ENCODE measurements around the gene TGM1. TPM values are rescaled to one million over a fixed set of nuclear protein-coding genes. Genes with fewer than 3 reads are reported as not detected.
"Not testable (repeated sequence)": the region's sequence is repeated elsewhere in the genome, so short reads cannot be mapped to it uniquely, and the experiment has no call there.

Gene TGM1
- total RNA-seq, 1 experiment from 2014 or later: 1.3 TPM

DNA sequence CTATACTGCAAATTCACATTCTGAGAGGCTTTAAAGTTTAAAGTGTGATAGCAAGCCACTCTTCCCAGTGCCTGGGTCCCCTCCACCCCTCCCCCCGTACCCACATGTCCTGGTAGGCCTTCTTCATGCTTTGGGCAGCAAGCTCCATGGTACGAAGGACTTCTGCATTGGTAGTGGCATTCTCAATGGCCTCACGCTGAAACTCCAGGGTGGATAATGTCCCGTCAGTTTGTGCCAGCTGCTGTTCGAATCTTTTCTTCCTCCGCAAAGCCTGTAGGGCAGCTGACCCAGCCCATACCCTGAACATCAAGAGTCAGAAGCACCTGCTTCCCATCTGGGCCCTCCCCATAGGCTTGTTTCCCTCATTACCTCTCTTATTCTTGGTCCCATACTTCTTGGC, 51.7 kb downstream of the TGM1 start:
- Histone ChIP-seq H3K36me3 (ENCODE audit: insufficient read depth, low read length) (peaks cover 52% of the 10 kb centered on the region), H3K27ac (ENCODE audit: low read length) (no peak overlapping the region), H3K9me2 (replicated peaks; ENCODE audit: insufficient read depth, low read length) (no peaks in the 10 kb centered on the region), H3K79me2 (ENCODE audit: low read length) (peaks cover 20% of the 10 kb centered on the region), H3K4me1 (ENCODE audit: low read length) (peaks cover 34% of the 10 kb centered on the region), H3K27me3 (ENCODE audit: low read length) (no peaks in the 10 kb centered on the region), H3K4me2 (ENCODE audit: low read depth, low read length, poor library complexity, severe bottlenecking) (no peak overlapping the region), H2AFZ (ENCODE audit: low read length) (no peak overlapping the region), H3K9ac (ENCODE audit: low read length) (no peak overlapping the region), H4K20me1 (ENCODE audit: insufficient read depth, low read depth, low read length) (no peaks in the 10 kb centered on the region), H3K9me3 (ENCODE audit: low read length) (no peaks in the 10 kb centered on the region), H3K4me3 (ENCODE audit: low read length) (no peak overlapping the region)
- no peak for DNase-seq

DNA sequence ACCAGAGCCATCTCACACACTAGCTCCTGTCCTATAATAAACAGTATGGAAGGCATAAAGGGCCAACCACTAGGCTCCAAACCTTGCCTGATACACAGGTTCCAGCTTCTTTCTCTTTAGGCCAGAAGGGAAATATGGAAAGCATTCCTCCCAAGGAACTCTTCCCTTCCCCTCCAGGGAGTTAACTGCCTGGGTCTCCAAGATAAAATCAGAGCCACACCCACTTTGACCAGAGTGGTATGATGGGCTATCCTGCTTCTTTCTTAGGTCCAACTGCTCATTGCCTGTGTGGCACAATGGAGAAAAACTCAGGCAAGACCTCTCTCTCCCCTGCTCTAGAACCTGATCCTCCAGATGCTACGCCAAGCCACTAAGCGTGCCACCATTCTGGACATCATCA, 55.4 kb downstream of the TGM1 start:
- Histone ChIP-seq H3K4me2 (ENCODE audit: low read depth, low read length, poor library complexity, severe bottlenecking) (no peak overlapping the region), H3K9ac (ENCODE audit: low read length) (no peak overlapping the region), H2AFZ (ENCODE audit: low read length) (no peak overlapping the region), H3K9me2 (replicated peaks; ENCODE audit: insufficient read depth, low read length) (no peaks in the 10 kb centered on the region), H3K27me3 (ENCODE audit: low read length) (no peaks in the 10 kb centered on the region), H4K20me1 (ENCODE audit: insufficient read depth, low read depth, low read length) (no peaks in the 10 kb centered on the region), H3K27ac (ENCODE audit: low read length) (no peak overlapping the region), H3K36me3 (ENCODE audit: insufficient read depth, low read length) (peaks cover 82% of the 10 kb centered on the region), H3K79me2 (ENCODE audit: low read length) (peaks cover 15% of the 10 kb centered on the region), H3K4me1 (ENCODE audit: low read length) (peaks cover 11% of the 10 kb centered on the region), H3K4me3 (ENCODE audit: low read length) (no peak overlapping the region), H3K9me3 (ENCODE audit: low read length) (peaks cover 6% of the 10 kb centered on the region)
- DNase-seq: no peak

DNA sequence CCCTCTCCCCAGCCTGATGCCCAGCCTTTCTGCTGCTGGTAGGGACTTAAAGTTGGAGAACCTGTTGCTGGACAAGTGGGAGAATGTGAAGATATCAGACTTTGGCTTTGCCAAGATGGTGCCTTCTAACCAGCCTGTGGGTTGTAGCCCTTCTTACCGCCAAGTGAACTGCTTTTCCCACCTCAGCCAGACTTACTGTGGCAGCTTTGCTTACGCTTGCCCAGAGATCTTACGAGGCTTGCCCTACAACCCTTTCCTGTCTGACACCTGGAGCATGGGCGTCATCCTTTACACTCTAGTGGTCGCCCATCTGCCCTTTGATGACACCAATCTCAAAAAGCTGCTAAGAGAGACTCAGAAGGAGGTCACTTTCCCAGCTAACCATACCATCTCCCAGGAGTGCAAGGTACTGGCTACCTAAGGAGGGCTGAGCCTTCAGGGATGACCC, 55.8 kb downstream of the TGM1 start:
- Histone ChIP-seq H3K4me3 (ENCODE audit: low read length) (no peak overlapping the region), H3K27ac (ENCODE audit: low read length) (no peak overlapping the region), H3K9ac (ENCODE audit: low read length) (no peak overlapping the region), H3K9me2 (replicated peaks; ENCODE audit: insufficient read depth, low read length) (no peaks in the 10 kb centered on the region), H3K4me1 (ENCODE audit: low read length) (peaks cover 7% of the 10 kb centered on the region), H2AFZ (ENCODE audit: low read length) (no peak overlapping the region), H3K27me3 (ENCODE audit: low read length) (no peaks in the 10 kb centered on the region), H4K20me1 (ENCODE audit: insufficient read depth, low read depth, low read length) (no peaks in the 10 kb centered on the region), H3K79me2 (ENCODE audit: low read length) (peaks cover 11% of the 10 kb centered on the region), H3K4me2 (ENCODE audit: low read depth, low read length, poor library complexity, severe bottlenecking) (no peak overlapping the region), H3K9me3 (ENCODE audit: low read length) (peaks cover 6% of the 10 kb centered on the region), H3K36me3 (ENCODE audit: insufficient read depth, low read length) (peaks cover 86% of the 10 kb centered on the region)
- DNase-seq: no peak

DNA sequence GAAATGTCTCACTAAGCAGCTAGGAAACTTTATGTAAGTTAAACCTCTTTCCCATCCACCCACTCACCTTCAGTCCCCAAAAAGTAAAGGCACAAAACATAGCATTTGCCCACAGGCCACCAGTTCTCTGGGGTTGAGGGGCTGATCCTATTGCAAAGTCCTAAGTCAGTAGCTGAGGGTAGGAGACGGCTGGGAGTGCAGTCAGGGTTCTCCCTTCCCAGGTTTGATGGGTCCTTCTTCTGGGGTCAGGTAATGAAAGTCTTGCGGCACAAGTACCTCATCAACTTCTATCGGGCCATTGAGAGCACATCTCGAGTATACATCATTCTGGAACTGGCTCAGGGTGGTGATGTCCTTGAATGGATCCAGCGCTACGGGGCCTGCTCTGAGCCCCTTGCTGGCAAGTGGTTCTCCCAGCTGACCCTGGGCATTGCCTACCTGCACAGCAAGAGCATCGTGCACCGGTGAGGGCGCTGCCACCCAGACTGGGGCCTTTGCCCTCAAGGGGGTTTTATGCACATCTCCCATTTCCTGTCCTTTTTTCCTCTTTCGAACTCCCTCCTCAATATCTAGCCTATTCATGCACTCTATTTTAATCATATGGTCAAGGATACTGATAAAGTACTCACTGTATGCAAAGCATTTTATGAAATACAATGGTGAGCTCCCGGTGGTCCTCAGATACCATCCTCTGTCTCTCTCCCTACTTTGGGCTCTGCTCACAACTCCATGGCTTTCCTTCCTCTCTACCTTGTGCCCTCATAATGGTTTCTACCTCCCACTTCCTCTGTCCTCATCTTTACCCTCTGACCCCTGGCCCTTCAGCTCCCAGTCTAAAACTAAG, 56.5 kb downstream of the TGM1 start:
- H3K9ac ChIP-seq (ENCODE audit: low read length): no peak overlapping the region
- H3K9me2 ChIP-seq (replicated peaks; ENCODE audit: insufficient read depth, low read length): no peaks in the 10 kb centered on the region
- no peaks in the 10 kb centered on the region for H4K20me1 ChIP-seq (ENCODE audit: insufficient read depth, low read depth, low read length)
- H3K79me2 ChIP-seq (ENCODE audit: low read length): peaks cover 6% of the 10 kb centered on the region
- no peak overlapping the region for H3K4me3 ChIP-seq (ENCODE audit: low read length)
- H3K27me3 ChIP-seq (ENCODE audit: low read length): no peaks in the 10 kb centered on the region
- H3K4me2 ChIP-seq (ENCODE audit: low read depth, low read length, poor library complexity, severe bottlenecking): no peak overlapping the region
- no peak overlapping the region for H3K27ac ChIP-seq (ENCODE audit: low read length)
- H3K9me3 ChIP-seq (ENCODE audit: low read length): peaks cover 8% of the 10 kb centered on the region
- peaks cover under 1% of the 10 kb centered on the region; the same call in 1 of the 2 replicates for H3K4me1 ChIP-seq (ENCODE audit: low read length)
- peaks cover 85% of the 10 kb centered on the region for H3K36me3 ChIP-seq (ENCODE audit: insufficient read depth, low read length)
- H2AFZ ChIP-seq (ENCODE audit: low read length): no peak overlapping the region
- no peak for DNase-seq

DNA sequence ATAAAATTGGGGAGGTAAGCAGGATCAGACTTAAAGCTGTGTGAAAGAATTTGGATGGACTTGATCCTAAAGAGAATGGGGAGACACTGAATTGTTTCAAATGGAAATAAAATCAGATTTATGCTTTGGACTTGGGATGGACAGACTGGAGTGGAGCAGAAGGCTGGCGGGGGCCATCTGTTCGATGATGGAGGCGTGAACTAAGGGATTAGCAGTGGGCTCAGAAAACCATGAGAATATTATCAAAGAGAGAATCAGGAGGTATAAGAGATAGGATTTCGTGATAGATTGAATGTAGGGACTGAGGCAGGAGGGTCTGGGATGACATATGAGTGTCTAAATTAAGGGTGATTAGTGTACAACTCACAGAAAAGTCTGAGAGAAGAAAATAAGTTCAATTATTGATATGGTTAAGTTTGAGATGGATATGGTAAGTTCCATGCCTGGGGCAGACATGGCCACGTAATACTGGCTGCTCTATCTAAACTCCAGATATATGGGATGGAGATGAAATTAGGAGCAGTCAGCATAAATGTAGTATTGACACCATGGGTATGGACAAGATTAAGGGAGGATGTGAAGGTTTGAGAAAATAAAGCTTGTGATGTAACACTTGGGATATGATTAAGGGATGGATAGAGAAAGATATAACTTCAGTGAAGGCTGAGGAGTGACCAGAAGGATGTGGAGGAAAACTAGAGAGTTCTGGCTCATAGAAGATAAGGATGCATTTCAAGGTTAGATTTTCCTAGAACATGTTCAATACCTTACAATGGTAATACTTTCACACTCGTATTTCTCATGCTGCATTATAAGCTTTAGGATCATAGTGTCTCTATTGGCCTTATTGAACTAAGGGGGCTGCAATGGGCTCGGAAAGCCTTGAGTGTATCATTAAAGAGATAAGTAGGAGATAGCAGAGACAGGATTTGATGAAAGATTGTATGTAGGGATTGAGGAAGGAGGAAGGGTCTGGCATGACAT, 58.5 kb downstream of the TGM1 start:
- H3K36me3 ChIP-seq (ENCODE audit: insufficient read depth, low read length): peaks cover 72% of the 10 kb centered on the region
- H3K9me3 ChIP-seq (ENCODE audit: low read length): peaks cover 8% of the 10 kb centered on the region
- H3K9me2 ChIP-seq (replicated peaks; ENCODE audit: insufficient read depth, low read length): no peaks in the 10 kb centered on the region
- 0 out of 2 replicates have a peak, but pooled peaks cover 3% of the 10 kb centered on the region for H3K79me2 ChIP-seq (ENCODE audit: low read length)
- no peak overlapping the region for H3K27ac ChIP-seq (ENCODE audit: low read length)
- no peak overlapping the region for H3K4me3 ChIP-seq (ENCODE audit: low read length)
- DNase-seq: no peak
- no peak overlapping the region for H3K4me2 ChIP-seq (ENCODE audit: low read depth, low read length, poor library complexity, severe bottlenecking)
- no peaks in the 10 kb centered on the region for H3K27me3 ChIP-seq (ENCODE audit: low read length)
- H3K9ac ChIP-seq (ENCODE audit: low read length): no peak overlapping the region
- H2AFZ ChIP-seq (ENCODE audit: low read length): no peak overlapping the region
- H4K20me1 ChIP-seq (ENCODE audit: insufficient read depth, low read depth, low read length): no peaks in the 10 kb centered on the region
- no peaks in the 10 kb centered on the region for H3K4me1 ChIP-seq (ENCODE audit: low read length)

DNA sequence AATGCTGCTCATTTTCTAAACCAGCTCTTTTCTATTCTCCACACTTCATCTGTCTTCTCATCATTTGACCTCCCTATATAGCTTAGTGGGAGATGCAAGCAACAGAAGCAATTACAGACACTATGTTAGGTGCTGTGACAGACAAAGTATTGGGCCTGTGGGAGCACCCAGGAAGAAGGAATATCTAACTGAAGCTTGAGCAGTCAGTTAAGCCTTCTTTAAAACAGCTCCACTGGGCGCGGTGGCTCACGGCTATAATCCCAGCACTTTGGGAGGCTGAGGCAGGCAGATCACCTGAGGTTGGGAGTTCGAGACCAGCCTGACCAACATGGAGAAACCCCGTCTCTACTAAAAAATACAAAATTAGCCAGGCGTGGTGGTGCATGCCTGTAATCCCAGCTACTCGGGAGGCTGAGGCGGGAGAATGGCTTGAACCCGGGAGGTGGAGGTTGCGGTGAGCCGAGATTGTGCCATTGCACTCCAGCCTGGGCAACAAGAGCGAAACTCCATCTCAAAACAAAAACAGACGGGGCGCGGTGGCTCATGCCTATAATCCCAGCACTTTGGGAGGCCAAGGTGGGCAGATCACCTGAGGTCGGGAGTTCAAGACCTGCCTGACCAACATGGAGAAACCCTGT, 59.6 kb downstream of the TGM1 start:
- not testable (repeated sequence) for H3K4me3 ChIP-seq (ENCODE audit: low read length); H4K20me1 ChIP-seq (ENCODE audit: insufficient read depth, low read depth, low read length); H3K4me1 ChIP-seq (ENCODE audit: low read length); H3K79me2 ChIP-seq (ENCODE audit: low read length); DNase-seq; H3K27me3 ChIP-seq (ENCODE audit: low read length); H3K4me2 ChIP-seq (ENCODE audit: low read depth, low read length, poor library complexity, severe bottlenecking); H3K27ac ChIP-seq (ENCODE audit: low read length); H3K9me2 ChIP-seq (replicated peaks; ENCODE audit: insufficient read depth, low read length); H3K9ac ChIP-seq (ENCODE audit: low read length); H2AFZ ChIP-seq (ENCODE audit: low read length); H3K9me3 ChIP-seq (ENCODE audit: low read length)
- H3K36me3 ChIP-seq (ENCODE audit: insufficient read depth, low read length): peaks cover 65% of the 10 kb centered on the region

DNA sequence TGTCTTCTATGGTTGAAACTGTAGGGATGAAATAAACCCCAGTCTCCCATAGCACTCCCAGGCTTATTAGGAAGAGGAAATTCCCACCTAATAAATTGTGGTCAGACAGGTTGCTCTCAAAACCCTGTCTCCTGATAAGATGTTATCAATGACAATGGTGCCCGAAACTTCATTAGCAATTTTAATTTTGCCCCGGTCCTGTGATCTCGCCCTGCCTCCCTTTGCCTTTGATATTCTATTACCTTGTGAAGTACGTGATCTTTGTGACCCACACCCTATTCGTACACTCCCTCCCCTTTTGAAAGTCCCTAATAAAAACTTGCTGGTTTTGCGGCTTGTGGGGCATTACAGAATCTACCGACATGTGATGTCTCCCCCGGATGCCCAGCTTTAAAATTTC, 60.4 kb downstream of the TGM1 start:
- not testable (repeated sequence) for H3K4me3 ChIP-seq (ENCODE audit: low read length); H2AFZ ChIP-seq (ENCODE audit: low read length); H3K4me1 ChIP-seq (ENCODE audit: low read length); DNase-seq; H3K9me3 ChIP-seq (ENCODE audit: low read length); H3K9me2 ChIP-seq (replicated peaks; ENCODE audit: insufficient read depth, low read length); H3K79me2 ChIP-seq (ENCODE audit: low read length); H3K9ac ChIP-seq (ENCODE audit: low read length); H3K27me3 ChIP-seq (ENCODE audit: low read length); H3K4me2 ChIP-seq (ENCODE audit: low read depth, low read length, poor library complexity, severe bottlenecking); H3K27ac ChIP-seq (ENCODE audit: low read length); H4K20me1 ChIP-seq (ENCODE audit: insufficient read depth, low read depth, low read length)
- peaks cover 57% of the 10 kb centered on the region for H3K36me3 ChIP-seq (ENCODE audit: insufficient read depth, low read length)
